Measurements from ENCODE around the gene COL16A1.

COL16A1 gene

DNA sequence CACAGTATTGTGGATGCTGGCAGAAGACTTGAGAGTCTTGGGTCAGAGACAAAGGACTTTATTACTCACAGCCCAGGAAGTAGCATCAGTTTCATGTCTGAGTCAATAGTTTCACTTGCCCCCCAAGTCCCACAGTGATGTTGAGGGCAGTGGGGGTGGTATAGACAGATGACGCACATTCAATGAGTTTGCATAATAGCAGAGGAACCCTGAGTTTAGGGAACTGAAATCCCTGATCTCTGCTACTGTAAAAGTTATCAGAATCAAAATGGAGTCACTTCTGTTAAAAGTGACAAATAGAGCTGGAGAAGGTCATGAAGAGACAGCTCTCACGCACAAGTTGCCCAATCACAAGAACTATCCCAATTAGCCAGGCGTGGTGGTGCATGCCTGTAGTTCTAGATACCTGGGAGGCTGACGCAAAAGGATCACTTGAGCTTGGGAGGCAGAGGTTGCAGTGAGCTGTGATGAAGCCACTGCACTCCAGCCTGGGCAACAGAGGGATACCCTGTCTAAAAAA is 97.8 kb downstream of the COL16A1 start:
- DNase-seq (ENCODE audit: low read depth in 3 of 3, low spot score in 1 of 3) = no peak
